22Rv1 (cell line): ENCODE data around the gene PCDHB16.
"Not testable (repeated sequence)": the region's sequence is repeated elsewhere in the genome, so short reads cannot be mapped to it uniquely, and the experiment has no call there.

Experiments
- ZFX ChIP-seq: fragments of 450-650 bp; IDR thresholded peaks from 2 replicates; pipeline ENCODE4 v1.6.1; 2017; ENCODE audit warnings: antibody characterized with exemption, borderline replicate concordance
- TF ChIP-seq, protein P1 (sequence below): fragments of 450-650 bp; IDR thresholded peaks from 2 replicates; pipeline ENCODE4 v1.5.1; 2017; ENCODE audit warnings: mild to moderate bottlenecking

DNA sequence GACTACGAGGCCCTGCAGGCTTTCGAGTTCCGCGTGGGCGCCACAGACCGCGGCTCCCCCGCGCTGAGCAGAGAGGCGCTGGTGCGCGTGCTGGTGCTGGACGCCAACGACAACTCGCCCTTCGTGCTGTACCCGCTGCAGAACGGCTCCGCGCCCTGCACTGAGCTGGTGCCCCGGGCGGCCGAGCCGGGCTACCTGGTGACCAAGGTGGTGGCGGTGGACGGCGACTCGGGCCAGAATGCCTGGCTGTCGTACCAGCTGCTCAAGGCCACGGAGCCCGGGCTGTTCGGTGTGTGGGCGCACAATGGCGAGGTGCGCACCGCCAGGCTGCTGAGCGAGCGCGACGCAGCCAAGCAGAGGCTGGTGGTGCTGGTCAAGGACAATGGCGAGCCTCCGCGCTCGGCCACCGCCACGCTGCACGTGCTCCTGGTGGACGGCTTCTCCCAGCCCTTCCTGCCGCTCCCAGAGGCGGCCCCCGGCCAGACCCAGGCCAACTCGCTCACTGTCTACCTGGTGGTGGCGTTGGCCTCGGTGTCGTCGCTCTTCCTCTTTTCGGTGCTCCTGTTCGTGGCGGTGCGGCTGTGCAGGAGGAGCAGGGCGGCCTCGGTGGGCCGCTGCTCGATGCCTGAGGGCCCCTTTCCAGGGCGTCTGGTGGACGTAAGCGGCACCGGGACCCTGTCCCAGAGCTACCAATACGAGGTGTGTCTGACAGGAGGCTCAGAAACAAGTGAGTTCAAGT lies 2.1 kb downstream of the PCDHB16 start:
- TF ChIP-seq, protein P1, sequence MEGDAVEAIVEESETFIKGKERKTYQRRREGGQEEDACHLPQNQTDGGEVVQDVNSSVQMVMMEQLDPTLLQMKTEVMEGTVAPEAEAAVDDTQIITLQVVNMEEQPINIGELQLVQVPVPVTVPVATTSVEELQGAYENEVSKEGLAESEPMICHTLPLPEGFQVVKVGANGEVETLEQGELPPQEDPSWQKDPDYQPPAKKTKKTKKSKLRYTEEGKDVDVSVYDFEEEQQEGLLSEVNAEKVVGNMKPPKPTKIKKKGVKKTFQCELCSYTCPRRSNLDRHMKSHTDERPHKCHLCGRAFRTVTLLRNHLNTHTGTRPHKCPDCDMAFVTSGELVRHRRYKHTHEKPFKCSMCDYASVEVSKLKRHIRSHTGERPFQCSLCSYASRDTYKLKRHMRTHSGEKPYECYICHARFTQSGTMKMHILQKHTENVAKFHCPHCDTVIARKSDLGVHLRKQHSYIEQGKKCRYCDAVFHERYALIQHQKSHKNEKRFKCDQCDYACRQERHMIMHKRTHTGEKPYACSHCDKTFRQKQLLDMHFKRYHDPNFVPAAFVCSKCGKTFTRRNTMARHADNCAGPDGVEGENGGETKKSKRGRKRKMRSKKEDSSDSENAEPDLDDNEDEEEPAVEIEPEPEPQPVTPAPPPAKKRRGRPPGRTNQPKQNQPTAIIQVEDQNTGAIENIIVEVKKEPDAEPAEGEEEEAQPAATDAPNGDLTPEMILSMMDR: not testable (repeated sequence)
- not testable (repeated sequence) for TF ChIP-seq ZFX
